Ishikawa (cell line): ENCODE results near the gene RNU6-9.

Experiments used
- CEBPB ChIP-seq: IDR thresholded peaks from 2 replicates; pipeline ENCODE4 v1.6.1; 2012
- CREB1 ChIP-seq: IDR thresholded peaks from 2 replicates; pipeline ENCODE4 v1.6.1; 2012; ENCODE audit warnings: low read depth
- FOXM1 ChIP-seq: IDR thresholded peaks from 2 replicates; pipeline ENCODE4 v1.6.1; 2012; ENCODE audit warnings: low read depth, borderline replicate concordance
- MAX ChIP-seq: IDR thresholded peaks from 2 replicates; pipeline ENCODE4 v1.6.1; 2012
- NFIC ChIP-seq: IDR thresholded peaks from 2 replicates; pipeline ENCODE4 v1.6.1; 2012
- REST ChIP-seq: IDR thresholded peaks from 2 replicates; pipeline ENCODE4 v1.6.1; 2012; ENCODE audit warnings: low read depth, mild to moderate bottlenecking
- TAF1 ChIP-seq: IDR thresholded peaks from 2 replicates; pipeline ENCODE4 v1.6.1; 2012; ENCODE audit warnings: low read depth, mild to moderate bottlenecking
- USF1 ChIP-seq: IDR thresholded peaks from 2 replicates; pipeline ENCODE4 v1.6.1; 2012
- ZBTB7A ChIP-seq: IDR thresholded peaks from 2 replicates; pipeline ENCODE4 v1.6.1; 2012; ENCODE audit warnings: low read depth

- TF ChIP-seq REST = no peak
- no peak for TF ChIP-seq CREB1
- no peak; the same call in 1 of the 2 replicates for TF ChIP-seq MAX
- no peak for TF ChIP-seq USF1
- no peak for TF ChIP-seq NFIC
- TF ChIP-seq FOXM1 = no peak
- TF ChIP-seq TAF1 = no peak
- TF ChIP-seq ZBTB7A = 0 out of 2 replicates have a peak, but pooled peaks have one; percentile 28
- peak; percentile 26; the same call in 1 of the 2 replicates for TF ChIP-seq CEBPB
Measured at GRCh38 chr19:858868-859843, 34.1 kb upstream of the RNU6-9 start, which contains the start of gene CFD.
